HepG2 (cell line): Measurements from ENCODE around the gene CNTRL. TPM values are rescaled to one million over a fixed set of nuclear protein-coding genes. Genes with fewer than 3 reads are reported as not detected.

ENCODE experiments used
- BCL6 ChIP-seq: IDR thresholded peaks from 2 replicates; pipeline ENCODE4 v1.6.1; 2016; ENCODE audit warnings: missing genetic modification reagents, missing compliant biosample characterization
- CREB1 ChIP-seq, 2 experiments: fragments of 450-650 bp in 1 of 2; IDR thresholded peaks; 2 replicates each; pipeline ENCODE4 v1.6.1; 2016 to 2017; ENCODE audit warnings: control low read depth in 1 of 2, mild to moderate bottlenecking in 1 of 2, missing compliant biosample characterization in 1 of 2, missing genetic modification characterization in 1 of 2
- ELF3 ChIP-seq: IDR thresholded peaks from 2 replicates; pipeline ENCODE4 v1.6.1; 2016; ENCODE audit warnings: missing genetic modification reagents, missing compliant biosample characterization
- FOXO1 ChIP-seq: sonication (generic); formaldehyde crosslinking; IDR thresholded peaks from 2 replicates; pipeline ENCODE4 v1.4.0; 2020; ENCODE audit warnings: missing genetic modification reagents
- ISL2 ChIP-seq: sonication (generic); formaldehyde crosslinking; IDR thresholded peaks from 2 replicates; pipeline ENCODE4 v1.5.0; 2020; ENCODE audit warnings: missing genetic modification reagents
- KIAA2018 ChIP-seq: sonication (generic); formaldehyde crosslinking; IDR thresholded peaks from 2 replicates; pipeline ENCODE4 v1.5.0; 2020; ENCODE audit warnings: mild to moderate bottlenecking, missing genetic modification reagents, borderline replicate concordance
- NFIC ChIP-seq: IDR thresholded peaks from 2 replicates; pipeline ENCODE4 v1.6.1; 2012; ENCODE audit warnings: mild to moderate bottlenecking, low read length, inconsistent platforms
- NR2F6 ChIP-seq, 2 experiments: IDR thresholded peaks; 2 replicates each; pipeline ENCODE4 v1.6.1; 2016; ENCODE audit warnings: antibody characterized with exemption in 1 of 2, mild to moderate bottlenecking in 1 of 2
- RARA ChIP-seq: IDR thresholded peaks from 2 replicates; pipeline ENCODE4 v1.6.1; 2016; ENCODE audit warnings: missing genetic modification reagents, missing compliant biosample characterization
- RELA ChIP-seq: sonication (generic); formaldehyde crosslinking; IDR thresholded peaks from 2 replicates; pipeline ENCODE4 v1.4.0; 2020; ENCODE audit warnings: missing genetic modification reagents
- SAP130 ChIP-seq: IDR thresholded peaks from 2 replicates; pipeline ENCODE4 v1.6.1; 2016; ENCODE audit warnings: low read depth
- SMARCE1 ChIP-seq: fragments of 450-650 bp; IDR thresholded peaks from 2 replicates; pipeline ENCODE4 v1.6.1; 2017; ENCODE audit warnings: borderline replicate concordance
- SNAPC4 ChIP-seq: sonication (generic); formaldehyde crosslinking; IDR thresholded peaks from 2 replicates; pipeline ENCODE4 v1.4.0; 2020; ENCODE audit warnings: mild to moderate bottlenecking, missing genetic modification reagents
- TBX3 ChIP-seq: fragments of 450-650 bp; IDR thresholded peaks from 2 replicates; pipeline ENCODE4 v1.6.1; 2017; ENCODE audit warnings: antibody characterized with exemption, mild to moderate bottlenecking, inconsistent platforms, borderline replicate concordance
- ZFY ChIP-seq: sonication (generic); formaldehyde crosslinking; IDR thresholded peaks from 2 replicates; pipeline ENCODE4 v1.4.0; 2020; ENCODE audit warnings: missing genetic modification reagents
- ZNF816 ChIP-seq: sonication (generic); formaldehyde crosslinking; IDR thresholded peaks from 2 replicates; pipeline ENCODE4 v1.8.0; 2022; ENCODE audit warnings: missing genetic modification reagents, mild to moderate bottlenecking, borderline replicate concordance
- ZSCAN12 ChIP-seq: sonication (generic); formaldehyde crosslinking; IDR thresholded peaks from 2 replicates; pipeline ENCODE4 v1.9.0; 2021; ENCODE audit warnings: mild to moderate bottlenecking, missing genetic modification reagents
- polyA plus RNA-seq, 8 experiments: library from polyadenylated mRNA; depleted of rRNA in 3 of 8; stranded (reverse) in 7 of 8; unstranded in 1 of 8; fragments of >200 nt; fragmentation: Illumina TruSeq in 4 of 8; extraction: Trizol in 4 of 8; gene quantifications; 2 replicates each; pipeline versions ENCODE4 v1.2.1 to v1.2.3, GENCODE V29; 2011 to 2016; ENCODE audit warnings: low read depth in 4 of 8, missing spikeins in 1 of 8, mixed read lengths in 1 of 8; ENCODE audit not compliant: insufficient read depth in 1 of 8
- total RNA-seq, 5 experiments: library from RNA; depleted of rRNA; stranded (reverse); fragments of >200 nt; fragmentation: Illumina TruSeq; extraction: Trizol; gene quantifications; 2 replicates each; pipeline ENCODE4 v1.2.3, GENCODE V29; 2016; ENCODE audit warnings: low read depth in 1 of 5

The CNTRL gene
- total and polyA plus RNA-seq, 2 of the 13 experiments (the other 11 are each of a cell fraction or from before 2014, with no cell fraction given): 7.5 to 11.8 TPM

GRCh38 chr9:121183666-121184423 is 109.1 kb downstream of the CNTRL start (continued):
- 0 out of 2 replicates have a peak, but pooled peaks have one; percentile 34 for TF ChIP-seq SNAPC4
- TF ChIP-seq SMARCE1: no peak
- 0 out of 2 replicates have a peak, but pooled peaks have one; percentile 15 for TF ChIP-seq TBX3
- TF ChIP-seq NFIC: peak; percentile 63; the same call in 1 of the 2 replicates
- peak; percentile 63; the same call in 1 of the 2 replicates for TF ChIP-seq BCL6 (CRISPR knock-in tag)
- TF ChIP-seq RELA: no peak
- peak; percentile 31; the same call in 1 of the 2 replicates for TF ChIP-seq FOXO1 (CRISPR knock-in tag)
- TF ChIP-seq ISL2: peak; percentile 26; the same call in 1 of the 2 replicates
- no peak for TF ChIP-seq ZSCAN12 (CRISPR knock-in tag)
- TF ChIP-seq ELF3: peak; percentile 68
- TF ChIP-seq RARA (CRISPR knock-in tag): peak; percentile 81
- TF ChIP-seq NR2F6 (IDR thresholded peaks at IDR 0.05): peak; percentile 48
- peak; percentile 22; the same call in 1 of the 2 replicates for TF ChIP-seq NR2F6 (CRISPR knock-in tag; IDR thresholded peaks at IDR 0.05)
- TF ChIP-seq SAP130: peak; percentile 63
- no peak for TF ChIP-seq CREB1 (IDR thresholded peaks at IDR 0.05)
- TF ChIP-seq CREB1 (CRISPR knock-in tag; IDR thresholded peaks at IDR 0.05): 0 out of 2 replicates have a peak, but pooled peaks have one; percentile 55
- no peak for TF ChIP-seq KIAA2018 (CRISPR knock-in tag)
- TF ChIP-seq ZFY (CRISPR knock-in tag): 0 out of 2 replicates have a peak, but pooled peaks have one; percentile 24
- 0 out of 2 replicates have a peak, but pooled peaks have one; percentile 41 for TF ChIP-seq ZNF816 (CRISPR knock-in tag)
